NCI-H774 (cell line): ENCODE data around the gene GPR141.

ENCODE experiments used
- DNase-seq: peaks from one replicate; lab custom pipeline; 2025; lab: John Stamatoyannopoulos, UW

GPR141 gene

DNA sequence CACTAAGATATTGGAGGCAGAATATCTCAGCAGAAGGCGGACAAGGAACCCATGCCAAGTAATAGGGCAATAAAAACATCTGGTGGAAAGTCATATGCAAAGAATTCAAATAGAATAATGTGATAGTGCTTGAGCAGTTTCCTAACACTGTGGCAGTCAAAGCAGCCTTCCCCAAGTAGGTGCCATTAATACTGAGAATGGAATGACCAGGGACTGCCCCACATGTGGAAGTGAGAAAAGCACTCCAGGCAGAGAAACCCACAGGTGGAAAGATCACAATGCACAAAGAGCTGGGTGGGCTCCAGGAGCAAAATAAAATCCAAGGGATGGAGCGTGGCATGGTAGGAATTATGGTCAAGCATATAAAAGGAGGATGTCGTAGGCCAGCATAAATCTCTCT is 100.4 kb downstream of the GPR141 start:
- no peak for DNase-seq

DNA sequence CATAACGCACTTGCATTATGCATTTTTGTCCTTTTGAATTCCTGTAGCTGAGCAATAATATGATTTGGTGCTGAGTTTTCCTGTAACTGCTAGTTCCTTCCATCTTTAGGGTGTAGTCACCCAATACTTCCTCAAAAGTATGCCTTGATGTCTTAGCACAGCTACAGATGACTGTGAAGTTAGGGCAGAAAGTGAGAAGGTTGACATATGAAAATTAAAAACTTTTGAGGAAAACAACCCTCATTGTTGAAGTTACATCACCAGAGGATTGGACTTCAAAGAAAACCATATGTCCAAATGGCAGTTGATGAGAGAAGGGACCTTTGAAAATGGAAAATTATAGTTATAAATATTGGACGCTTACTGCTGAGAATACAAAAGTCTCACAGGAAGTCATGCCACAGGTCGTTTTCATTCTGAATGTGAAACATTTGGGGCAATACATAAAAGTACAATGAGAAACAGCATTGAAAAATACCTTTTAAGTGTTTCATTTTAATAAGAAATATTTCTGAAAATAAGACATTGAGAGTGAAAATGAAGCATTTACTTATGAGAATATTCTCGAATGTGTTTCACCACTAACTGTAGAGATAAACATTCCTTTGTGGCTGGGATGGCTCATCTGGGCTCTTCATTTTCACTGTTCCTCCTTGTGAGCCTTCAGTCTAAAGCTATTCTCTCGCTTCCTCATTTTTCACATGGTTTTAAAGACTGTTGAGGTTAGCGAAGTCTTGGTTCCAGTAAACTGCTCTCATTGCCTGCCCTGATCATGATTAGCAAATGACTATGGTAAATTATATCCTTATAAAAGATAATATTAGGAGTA is 103.4 kb downstream of the GPR141 start:
- no peak for DNase-seq
